Ascending aorta (tissue), 2 donors: Measurements from ENCODE around the gene ART4. TPM values are rescaled to one million over a fixed set of nuclear protein-coding genes. Genes with fewer than 3 reads are reported as not detected.

Experiments
- DNase-seq, 2 donors: peaks; one replicate each; pipeline ENCODE4 v3.0.0-alpha.2; 2019; ENCODE audit warnings: low spot score in 2 of 2
- H3K27ac ChIP-seq, 2 donors: fragments of 200-600 bp; sonication (generic); one replicate each; pipeline ENCODE4 v1.5.1; 2016 to 2017; ENCODE audit warnings: mild to moderate bottlenecking in 1 of 2
- H3K27me3 ChIP-seq: fragments of 200-600 bp; sonication (generic); one replicate; pipeline ENCODE4 v1.5.1; 2017
- H3K36me3 ChIP-seq, 2 donors: fragments of 200-600 bp; sonication (generic); one replicate each; pipeline ENCODE4 v1.5.1; 2016
- H3K4me1 ChIP-seq, 2 donors: fragments of 200-600 bp; sonication (generic); one replicate each; pipeline ENCODE4 v1.5.1; 2016 to 2017; ENCODE audit warnings: mild to moderate bottlenecking in 1 of 2
- H3K4me3 ChIP-seq, 2 donors: fragments of 200-600 bp; sonication (generic); one replicate each; pipeline ENCODE4 v1.5.1; 2016 to 2017; ENCODE audit warnings: mild to moderate bottlenecking in 1 of 2
- H3K9me3 ChIP-seq, 2 donors: fragments of 200-600 bp; sonication (generic); one replicate each; pipeline ENCODE4 v1.5.1; 2016
- CTCF ChIP-seq, 3 experiments: fragments of 200-600 bp in 2 of 3; fragments of 450-650 bp in 1 of 3; sonication (generic) in 2 of 3; IDR thresholded peaks; one replicate each; pipeline ENCODE4 v1.5.1; 2016 to 2019; ENCODE audit warnings: antibody characterized with exemption in 3 of 3, mild to moderate bottlenecking in 1 of 3, moderate library complexity in 1 of 3
- intact Hi-C: fragments of 100-400 bp; cut with DNase I; formaldehyde crosslinking; loops from one replicate; pipeline ENCODE4 v1.15.1; 2023
- total RNA-seq: library from RNA; depleted of rRNA; stranded (reverse); fragments of >200 nt; gene quantifications from one replicate; pipeline ENCODE4 v1.1.0, GENCODE V29; 2016

The ART4 gene
- total RNA-seq, 1 donor from 2014 or later, result 40.4 TPM

DNA sequence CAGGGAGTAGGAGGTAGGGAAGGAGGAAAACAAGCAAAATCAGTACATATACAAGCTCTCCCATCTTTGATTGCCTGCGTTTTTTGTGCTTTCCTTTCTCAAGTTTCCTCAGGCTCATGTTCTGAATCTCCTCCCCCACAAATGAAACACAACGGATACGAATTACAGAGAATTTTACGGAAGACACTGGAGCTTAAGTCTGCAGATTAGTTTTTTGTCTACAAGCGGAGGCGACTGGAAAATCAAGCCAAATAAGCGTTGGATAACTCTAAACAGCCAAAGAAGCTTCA lies 40.7 kb downstream of the ART4 start:
- H3K36me3 ChIP-seq, result peaks cover 11 to 17% of the 10 kb centered on the region in 2 donors
- H3K27me3 ChIP-seq, result no peaks in the 10 kb centered on the region
- TF ChIP-seq CTCF (IDR thresholded peaks at IDR 0.05), result no peak
- intact Hi-C loops, result loop anchor here (2.0 kb wide), 2 partner anchors 28 to 38 kb away; a partner anchor contains a TSS
- peak overlapping the region; percentile 84 to 98 for H3K4me3 ChIP-seq
- H3K27ac ChIP-seq, result peak overlapping the region; percentile 90 to 97
- DNase-seq, result no peak
- H3K9me3 ChIP-seq, result no peaks in the 10 kb centered on the region
- H3K4me1 ChIP-seq, result peaks cover 3 to 9% of the 10 kb centered on the region in 2 donors

DNA sequence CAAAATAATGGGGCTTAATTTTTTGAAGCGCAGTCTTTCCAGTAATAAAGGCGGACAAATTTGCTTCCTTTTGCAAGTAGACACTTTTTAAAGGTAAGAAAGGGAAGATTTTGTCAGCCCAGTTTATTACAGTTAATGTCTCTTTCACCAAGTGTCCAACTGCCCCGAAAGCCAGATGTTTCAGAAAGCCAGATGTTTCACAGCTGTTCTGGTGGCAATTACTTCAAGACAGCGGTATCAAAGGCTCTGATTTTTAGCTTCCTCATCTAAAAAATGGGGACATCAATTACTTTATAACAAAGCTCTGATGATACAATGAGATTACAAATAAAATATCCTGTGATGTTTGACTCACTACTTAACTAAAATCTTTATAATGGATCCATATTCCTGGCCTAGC lies 41.1 kb downstream of the ART4 start:
- DNase-seq, result no peak
- Histone ChIP-seq H3K27ac (peak overlapping the region; percentile 90 to 97), H3K27me3 (no peaks in the 10 kb centered on the region), H3K36me3 (peaks cover 15 to 20% of the 10 kb centered on the region in 2 donors), H3K9me3 (no peaks in the 10 kb centered on the region), H3K4me1 (peaks cover 3 to 9% of the 10 kb centered on the region in 2 donors), H3K4me3 (peak overlapping the region; percentile 84 to 98)
- no peak for TF ChIP-seq CTCF (IDR thresholded peaks at IDR 0.05)
- intact Hi-C loops, result loop anchor here (2.0 kb wide), 2 partner anchors 27 to 39 kb away; a partner anchor contains a TSS

GRCh38 chr12:14795028-14795448 lies 48.3 kb downstream of the ART4 start:
- Histone ChIP-seq H3K9me3 (no peaks in the 10 kb centered on the region), H3K27ac (no peak overlapping the region), H3K36me3 (peaks cover 61 to 68% of the 10 kb centered on the region in 2 donors), H3K4me3 (no peak overlapping the region), H3K4me1 (no peaks in the 10 kb centered on the region), H3K27me3 (no peaks in the 10 kb centered on the region)
- no peak for DNase-seq
- intact Hi-C loops, result no loop called here
- no peak for TF ChIP-seq CTCF (IDR thresholded peaks at IDR 0.05)

DNA sequence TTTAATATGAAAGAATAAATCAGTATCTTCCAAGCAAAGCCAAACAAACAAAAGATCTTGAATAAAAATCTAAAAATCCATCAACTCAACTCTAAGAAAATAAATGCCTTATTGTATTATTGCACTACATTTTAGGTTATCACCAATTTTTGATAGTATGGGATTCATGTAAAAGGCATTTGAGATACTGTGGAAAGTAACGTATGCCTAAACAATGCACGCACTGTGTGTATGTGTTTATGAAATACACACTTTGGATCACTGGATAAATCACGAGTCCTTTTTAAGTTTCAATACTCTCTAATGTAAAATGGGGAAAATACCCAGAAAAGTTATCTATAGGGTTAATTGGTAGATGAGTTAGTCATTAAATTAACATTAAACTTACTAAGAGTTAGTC lies 57.8 kb downstream of the ART4 start:
- Histone ChIP-seq H3K36me3 (peaks cover 44 to 54% of the 10 kb centered on the region in 2 donors), H3K27ac (no peak overlapping the region), H3K27me3 (no peaks in the 10 kb centered on the region), H3K4me3 (no peak overlapping the region), H3K9me3 (no peaks in the 10 kb centered on the region), H3K4me1 (peaks cover 0 to 3% of the 10 kb centered on the region in 2 donors)
- DNase-seq, result no peak
- intact Hi-C loops, result no loop called here
- no peak for TF ChIP-seq CTCF (IDR thresholded peaks at IDR 0.05)

DNA sequence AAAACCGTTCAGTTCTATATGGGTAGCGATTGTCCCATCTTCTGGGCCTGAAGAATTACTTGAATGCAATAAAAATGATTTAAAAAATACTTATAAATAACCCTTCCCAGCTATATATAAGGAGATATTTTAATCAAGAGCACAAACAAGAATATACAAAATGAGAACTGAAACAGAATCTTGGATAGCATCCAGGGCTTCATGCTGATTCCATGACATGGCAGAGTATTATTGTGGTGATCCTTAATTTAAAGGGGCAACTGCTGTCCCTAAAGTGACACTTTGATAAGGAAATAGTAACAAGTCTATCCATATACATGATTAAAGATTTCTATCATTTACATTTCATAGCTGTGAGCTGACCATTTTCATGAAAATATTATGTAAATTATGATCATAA lies 58.9 kb downstream of the ART4 start:
- intact Hi-C loops, result no loop called here
- Histone ChIP-seq H3K4me3 (no peak overlapping the region), H3K36me3 (peaks cover 33 to 43% of the 10 kb centered on the region in 2 donors), H3K4me1 (peaks cover 0 to 3% of the 10 kb centered on the region in 2 donors), H3K9me3 (no peaks in the 10 kb centered on the region), H3K27me3 (no peaks in the 10 kb centered on the region), H3K27ac (no peak overlapping the region)
- TF ChIP-seq CTCF (IDR thresholded peaks at IDR 0.05), result no peak
- DNase-seq, result no peak

- Histone ChIP-seq H3K27me3 (no peaks in the 10 kb centered on the region), H3K36me3 (peaks cover 16 to 26% of the 10 kb centered on the region in 2 donors), H3K4me3 (no peak overlapping the region), H3K27ac (peak overlapping the region in 1 of 2 donors; percentile 43), H3K4me1 (peaks cover 0 to 3% of the 10 kb centered on the region in 2 donors), H3K9me3 (no peaks in the 10 kb centered on the region)
- intact Hi-C loops, result no loop called here
- no peak for DNase-seq
- no peak for TF ChIP-seq CTCF (IDR thresholded peaks at IDR 0.05)
Observed at GRCh38 chr12:14782756-14783155, 60.6 kb downstream of the ART4 start.
